D721Med (cell line): ENCODE data around the gene PGA4.
"Not testable (repeated sequence)": the region's sequence is repeated elsewhere in the genome, so short reads cannot be mapped to it uniquely, and the experiment has no call there.

ENCODE experiments used
- DNase-seq: peaks from one replicate; pipeline ENCODE4 v3.0.0; 2011; ENCODE audit warnings: low spot score; ENCODE audit not compliant: insufficient read length
- FAIRE-seq: peaks from 2 replicates; lab custom pipeline; 2011; peaks lifted over from hg19 to GRCh38; lab: Jason Lieb, UNC
- TF ChIP-seq, protein P1 (sequence below): IDR thresholded peaks from 2 replicates; pipeline ENCODE4 v1.5.1; 2012; ENCODE audit warnings: mild to moderate bottlenecking, control low read depth; ENCODE audit not compliant: insufficient read depth; ENCODE audit errors: missing control alignments

PGA4 gene

GRCh38 chr11:61222047-61222446, at the start of gene PGA4:
Gene PGA4, plus strand, starts transcription at chr11:61222347. Its CDS starts 54 bp downstream, at chr11:61222401.
- not testable (repeated sequence) for DNase-seq, FAIRE-seq

DNA sequence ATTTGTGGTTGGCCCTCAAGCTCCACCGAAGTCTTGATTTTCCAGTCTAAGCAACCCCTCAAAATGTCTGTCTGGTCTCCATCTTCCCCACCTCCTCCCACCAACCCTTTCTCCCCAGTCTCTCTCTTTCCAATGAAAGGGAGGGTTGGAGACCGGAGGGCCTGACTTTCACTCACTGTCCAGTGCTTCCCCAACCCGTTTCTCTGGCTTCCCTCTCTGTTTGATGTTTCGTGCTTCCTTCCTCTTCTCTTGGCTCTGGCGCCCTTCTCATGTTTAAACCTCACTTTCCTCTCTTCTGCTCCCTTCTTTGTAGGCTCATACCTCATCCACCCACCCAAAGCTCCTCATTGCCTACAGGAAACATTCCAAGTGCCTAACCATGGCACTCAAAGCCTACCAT, 49.8 kb upstream of the PGA4 start:
- TF ChIP-seq, protein P1, sequence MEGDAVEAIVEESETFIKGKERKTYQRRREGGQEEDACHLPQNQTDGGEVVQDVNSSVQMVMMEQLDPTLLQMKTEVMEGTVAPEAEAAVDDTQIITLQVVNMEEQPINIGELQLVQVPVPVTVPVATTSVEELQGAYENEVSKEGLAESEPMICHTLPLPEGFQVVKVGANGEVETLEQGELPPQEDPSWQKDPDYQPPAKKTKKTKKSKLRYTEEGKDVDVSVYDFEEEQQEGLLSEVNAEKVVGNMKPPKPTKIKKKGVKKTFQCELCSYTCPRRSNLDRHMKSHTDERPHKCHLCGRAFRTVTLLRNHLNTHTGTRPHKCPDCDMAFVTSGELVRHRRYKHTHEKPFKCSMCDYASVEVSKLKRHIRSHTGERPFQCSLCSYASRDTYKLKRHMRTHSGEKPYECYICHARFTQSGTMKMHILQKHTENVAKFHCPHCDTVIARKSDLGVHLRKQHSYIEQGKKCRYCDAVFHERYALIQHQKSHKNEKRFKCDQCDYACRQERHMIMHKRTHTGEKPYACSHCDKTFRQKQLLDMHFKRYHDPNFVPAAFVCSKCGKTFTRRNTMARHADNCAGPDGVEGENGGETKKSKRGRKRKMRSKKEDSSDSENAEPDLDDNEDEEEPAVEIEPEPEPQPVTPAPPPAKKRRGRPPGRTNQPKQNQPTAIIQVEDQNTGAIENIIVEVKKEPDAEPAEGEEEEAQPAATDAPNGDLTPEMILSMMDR: no peak
- FAIRE-seq (no peak), DNase-seq (no peak)

DNA sequence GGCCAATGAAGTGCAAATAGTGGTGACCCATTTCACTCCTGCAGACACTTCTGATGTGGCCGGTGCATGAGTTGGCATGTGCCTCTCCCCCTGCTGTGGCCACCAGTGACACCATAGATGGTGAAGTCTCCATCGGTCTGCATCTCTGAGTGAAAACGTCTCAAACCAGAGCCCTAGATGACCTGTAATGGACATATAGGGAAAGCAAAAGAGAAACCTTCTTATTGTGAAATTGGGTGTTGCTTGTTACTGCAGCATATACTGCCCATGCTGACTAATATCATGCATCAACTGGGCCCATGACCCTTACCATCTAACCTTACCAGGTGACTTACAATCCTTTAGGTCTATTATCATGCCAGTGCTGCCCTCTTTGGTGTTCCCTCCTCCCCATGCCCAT, 49.3 kb upstream of the PGA4 start:
- TF ChIP-seq, protein P1: no peak
- DNase-seq: no peak
- no peak for FAIRE-seq

DNA sequence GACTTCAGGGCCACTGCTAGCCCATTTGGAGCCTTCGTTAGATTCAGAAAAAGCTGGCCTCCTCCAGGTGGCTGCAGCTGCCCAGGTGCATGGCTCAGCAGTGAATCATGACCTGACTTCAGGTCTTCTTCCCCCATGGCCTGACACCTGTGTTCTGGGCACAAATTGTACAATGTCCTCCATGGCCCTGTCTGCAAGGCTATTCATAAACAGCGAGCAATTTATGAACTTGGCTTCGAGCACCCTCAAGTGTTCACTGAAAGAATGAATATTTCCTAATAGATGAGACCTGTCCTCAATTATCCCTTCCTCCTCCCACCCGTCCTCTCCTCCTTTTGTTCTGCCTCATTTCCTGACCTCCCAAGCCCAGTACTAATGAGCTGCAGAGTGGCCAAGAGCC, 48.7 kb upstream of the PGA4 start:
- TF ChIP-seq, protein P1: peak; percentile 43
- DNase-seq: no peak
- no peak for FAIRE-seq

DNA sequence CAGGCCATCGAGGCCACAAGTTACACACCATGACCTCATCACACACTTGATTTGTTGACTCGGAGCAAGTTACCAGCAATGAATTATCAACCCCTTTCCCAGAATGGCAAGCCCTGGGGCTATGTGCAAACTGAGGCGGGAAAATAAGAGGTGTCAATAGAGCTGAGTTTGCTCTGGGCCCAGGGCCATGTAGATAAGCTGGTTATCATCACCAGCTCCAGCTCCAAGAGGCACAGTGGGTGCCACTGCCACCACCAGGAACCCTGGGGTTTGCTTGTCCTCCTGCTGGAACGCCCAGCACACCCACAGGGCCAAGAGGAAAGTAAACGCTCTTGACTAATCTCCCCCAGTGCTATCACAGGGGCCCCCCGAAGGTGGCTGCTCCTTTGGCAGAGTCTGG, 47.9 kb upstream of the PGA4 start:
- DNase-seq (no peak), FAIRE-seq (no peak)
- TF ChIP-seq, protein P1: no peak

DNA sequence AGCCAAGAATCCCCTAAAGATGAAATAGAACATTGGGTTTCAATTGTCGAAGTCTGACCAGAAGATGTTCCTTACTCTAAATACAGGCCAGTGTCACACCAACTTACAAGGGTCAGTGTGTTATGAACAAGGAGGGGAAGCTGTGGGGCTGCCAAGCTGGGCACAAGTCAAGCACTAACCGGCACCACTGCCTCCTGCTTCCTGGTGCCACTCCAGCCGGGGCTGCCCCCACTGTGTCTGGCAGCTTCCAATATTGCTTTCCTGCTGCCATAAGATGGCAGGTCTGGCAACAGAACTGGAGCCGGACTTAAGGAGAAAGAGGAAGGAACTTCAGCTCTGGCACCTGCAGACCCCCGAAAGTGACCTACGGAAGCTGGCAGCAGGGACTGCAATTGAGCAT, 47.2 kb upstream of the PGA4 start:
- TF ChIP-seq, protein P1: no peak
- DNase-seq (no peak), FAIRE-seq (no peak)

DNA sequence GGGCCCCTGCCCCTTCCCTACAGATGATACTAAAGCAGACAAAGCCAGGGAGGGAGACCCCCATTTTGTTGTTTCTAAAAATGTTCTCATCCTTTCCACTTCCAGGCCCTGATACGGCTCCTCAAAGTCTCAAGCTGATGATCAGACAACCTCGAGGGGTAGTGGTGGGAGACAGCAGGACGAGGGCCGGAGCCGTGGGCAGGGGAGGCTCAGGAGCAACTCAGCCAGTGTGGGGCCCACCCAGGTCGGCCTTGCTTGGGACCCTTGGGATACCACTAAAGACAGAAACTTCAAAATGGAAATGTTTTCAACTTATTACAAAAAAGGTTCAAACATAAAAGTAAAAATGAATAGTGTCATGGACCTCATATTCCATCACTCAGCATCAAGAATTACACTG, 45.7 kb upstream of the PGA4 start:
- DNase-seq (no peak), FAIRE-seq (no peak)
- TF ChIP-seq, protein P1: no peak

GRCh38 chr11:61180205-61180604, 41.9 kb upstream of the PGA4 start:
- DNase-seq, FAIRE-seq: not testable (repeated sequence)
